Osteoblast (primary cell): ENCODE results near the gene LMX1A. TPM values are rescaled to one million over a fixed set of nuclear protein-coding genes. Genes with fewer than 3 reads are reported as not detected.

ENCODE experiments used
- DNase-seq: peaks from one replicate; pipeline ENCODE4 v3.0.0; 2011; ENCODE audit warnings: low spot score, mixed read lengths; ENCODE audit not compliant: insufficient read length; ENCODE audit errors: missing footprints
- H2AFZ ChIP-seq: 2 replicates; pipeline ENCODE4 v1.6.0; 2011; ENCODE audit warnings: mild to moderate bottlenecking, low read length
- H3K27ac ChIP-seq: 2 replicates; pipeline ENCODE4 v1.5.1; 2011; ENCODE audit warnings: mild to moderate bottlenecking, low read depth, low read length, moderate library complexity
- H3K27me3 ChIP-seq: 2 replicates; pipeline ENCODE4 v1.6.0; 2012; ENCODE audit warnings: mild to moderate bottlenecking, control low read depth, inconsistent platforms, low read length, moderate library complexity; ENCODE audit not compliant: insufficient read depth
- H3K36me3 ChIP-seq: 2 replicates; pipeline ENCODE4 v1.5.1; 2011; ENCODE audit warnings: mild to moderate bottlenecking, low read length, control low read depth, moderate library complexity; ENCODE audit not compliant: insufficient read depth
- H3K4me1 ChIP-seq: 2 replicates; pipeline ENCODE4 v1.5.1; 2011; ENCODE audit warnings: mild to moderate bottlenecking, low read length, control low read depth, moderate library complexity; ENCODE audit not compliant: insufficient read depth
- H3K4me2 ChIP-seq: 2 replicates; pipeline ENCODE4 v1.6.0; 2011; ENCODE audit warnings: mild to moderate bottlenecking, low read length; ENCODE audit not compliant: insufficient read depth
- H3K4me3 ChIP-seq: fragments of 200-600 bp; sonication (generic); 3 replicates; pipeline ENCODE4 v1.5.1; 2012; ENCODE audit warnings: mild to moderate bottlenecking, low read length, inconsistent platforms; ENCODE audit not compliant: insufficient read depth
- H3K79me2 ChIP-seq: 2 replicates; pipeline ENCODE4 v1.6.0; 2012; ENCODE audit warnings: mild to moderate bottlenecking, low read length, control low read depth, inconsistent platforms; ENCODE audit not compliant: insufficient read depth
- H3K9me3 ChIP-seq: 2 replicates; pipeline ENCODE4 v1.5.1; 2011; ENCODE audit warnings: low read depth, low read length, control low read depth
- H4K20me1 ChIP-seq: 2 replicates; pipeline ENCODE4 v1.6.0; 2012; ENCODE audit warnings: mild to moderate bottlenecking, low read length, control low read depth; ENCODE audit not compliant: insufficient read depth
- total RNA-seq: library from RNA; depleted of rRNA; stranded (reverse); fragments of >200 nt; gene quantifications from 2 replicates; pipeline ENCODE4 v1.2.3, GENCODE V29; 2012
- TF ChIP-seq, protein P1 (sequence below): IDR thresholded peaks from 2 replicates; pipeline ENCODE4 v1.5.1; 2011; ENCODE audit warnings: mild to moderate bottlenecking, low read depth, low read length, moderate library complexity; ENCODE audit errors: extremely low read depth

The LMX1A gene
- total RNA-seq, 1 donor: not detected

DNA sequence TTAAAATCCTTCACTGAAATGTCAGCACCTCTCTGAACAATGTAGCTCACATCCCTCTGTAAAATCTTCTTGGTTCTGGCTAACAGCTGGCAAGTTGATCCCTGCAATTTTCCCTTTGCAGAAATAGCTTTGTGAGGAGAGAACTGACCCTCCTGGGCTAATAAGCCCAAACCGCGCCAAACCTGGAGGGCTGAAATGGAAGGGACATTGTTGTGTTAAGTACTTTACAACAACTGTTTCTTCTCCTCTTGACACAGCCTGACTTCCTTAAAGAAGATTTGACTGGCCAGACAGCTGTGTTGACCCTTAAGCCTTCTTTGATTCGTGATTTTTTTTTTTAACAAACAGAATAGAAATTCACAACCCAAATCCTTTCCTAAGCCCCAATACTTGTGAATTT, 5.7 kb downstream of the LMX1A start:
- H3K27ac ChIP-seq: no peak overlapping the region
- H3K27me3 ChIP-seq: peaks cover 36% of the 10 kb centered on the region

DNA sequence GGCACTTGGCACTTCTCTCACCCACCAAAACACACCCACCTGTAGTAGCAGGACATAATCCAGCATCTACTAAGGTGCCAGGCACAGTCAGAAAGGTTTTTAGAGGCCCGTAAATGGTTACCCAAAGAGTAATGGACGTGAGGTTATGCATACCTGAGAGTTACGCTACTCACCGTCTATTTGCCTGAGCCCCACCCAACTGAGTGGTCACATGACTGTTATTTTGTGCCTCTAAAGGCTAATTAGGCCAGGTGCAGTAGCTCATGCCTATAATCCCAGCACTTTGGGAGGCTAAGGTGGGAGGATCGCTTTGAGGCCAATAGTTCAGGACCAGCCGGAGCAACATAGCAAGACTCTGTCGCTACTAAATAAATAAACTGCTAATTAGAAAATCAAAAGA, 11.0 kb downstream of the LMX1A start:
- Histone ChIP-seq H3K27me3 (no peaks in the 10 kb centered on the region), H3K4me2 (no peak overlapping the region), H3K27ac (no peak overlapping the region), H3K4me3 (no peak overlapping the region), H3K79me2 (no peaks in the 10 kb centered on the region), H3K4me1 (no peaks in the 10 kb centered on the region), H3K9me3 (no peaks in the 10 kb centered on the region), H2AFZ (no peak overlapping the region), H3K36me3 (no peaks in the 10 kb centered on the region), H4K20me1 (no peaks in the 10 kb centered on the region)
- TF ChIP-seq, protein P1, sequence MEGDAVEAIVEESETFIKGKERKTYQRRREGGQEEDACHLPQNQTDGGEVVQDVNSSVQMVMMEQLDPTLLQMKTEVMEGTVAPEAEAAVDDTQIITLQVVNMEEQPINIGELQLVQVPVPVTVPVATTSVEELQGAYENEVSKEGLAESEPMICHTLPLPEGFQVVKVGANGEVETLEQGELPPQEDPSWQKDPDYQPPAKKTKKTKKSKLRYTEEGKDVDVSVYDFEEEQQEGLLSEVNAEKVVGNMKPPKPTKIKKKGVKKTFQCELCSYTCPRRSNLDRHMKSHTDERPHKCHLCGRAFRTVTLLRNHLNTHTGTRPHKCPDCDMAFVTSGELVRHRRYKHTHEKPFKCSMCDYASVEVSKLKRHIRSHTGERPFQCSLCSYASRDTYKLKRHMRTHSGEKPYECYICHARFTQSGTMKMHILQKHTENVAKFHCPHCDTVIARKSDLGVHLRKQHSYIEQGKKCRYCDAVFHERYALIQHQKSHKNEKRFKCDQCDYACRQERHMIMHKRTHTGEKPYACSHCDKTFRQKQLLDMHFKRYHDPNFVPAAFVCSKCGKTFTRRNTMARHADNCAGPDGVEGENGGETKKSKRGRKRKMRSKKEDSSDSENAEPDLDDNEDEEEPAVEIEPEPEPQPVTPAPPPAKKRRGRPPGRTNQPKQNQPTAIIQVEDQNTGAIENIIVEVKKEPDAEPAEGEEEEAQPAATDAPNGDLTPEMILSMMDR: no peak
- no peak for DNase-seq

More for the DNA sequence above, 5.7 kb downstream of the LMX1A start:
- Histone ChIP-seq H3K79me2 (no peaks in the 10 kb centered on the region), H3K9me3 (no peaks in the 10 kb centered on the region), H3K4me2 (no peak overlapping the region), H3K36me3 (no peaks in the 10 kb centered on the region), H2AFZ (no peak overlapping the region), H3K4me3 (no peak overlapping the region), H4K20me1 (no peaks in the 10 kb centered on the region), H3K4me1 (no peaks in the 10 kb centered on the region)
- no peak for DNase-seq
- TF ChIP-seq, protein P1: no peak

DNA sequence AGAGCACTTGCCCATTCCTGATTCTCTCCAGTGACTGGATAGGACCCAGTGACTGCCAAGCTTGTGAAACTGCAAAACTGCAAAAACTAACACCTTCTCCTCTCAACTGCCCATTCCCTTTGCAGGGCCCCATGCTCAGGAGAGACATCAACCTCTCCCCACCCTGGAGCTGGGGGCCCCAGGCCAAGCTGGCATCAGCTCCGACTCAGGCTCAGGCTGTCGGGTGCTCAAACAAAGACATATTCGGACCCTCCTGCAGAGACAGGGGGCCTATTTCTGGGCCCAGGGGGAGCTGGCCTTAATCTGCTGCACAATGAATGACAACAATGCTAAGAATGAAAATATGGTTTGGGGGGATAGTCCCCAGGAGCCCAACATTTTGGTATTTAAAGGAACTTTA, 11.8 kb downstream of the LMX1A start:
- Histone ChIP-seq H3K4me1 (no peaks in the 10 kb centered on the region), H3K27ac (no peak overlapping the region), H3K9me3 (no peaks in the 10 kb centered on the region), H3K4me3 (no peak overlapping the region), H3K4me2 (no peak overlapping the region), H4K20me1 (no peaks in the 10 kb centered on the region), H2AFZ (no peak overlapping the region), H3K27me3 (no peaks in the 10 kb centered on the region), H3K36me3 (no peaks in the 10 kb centered on the region), H3K79me2 (no peaks in the 10 kb centered on the region)
- no peak for DNase-seq
- TF ChIP-seq, protein P1: no peak

DNA sequence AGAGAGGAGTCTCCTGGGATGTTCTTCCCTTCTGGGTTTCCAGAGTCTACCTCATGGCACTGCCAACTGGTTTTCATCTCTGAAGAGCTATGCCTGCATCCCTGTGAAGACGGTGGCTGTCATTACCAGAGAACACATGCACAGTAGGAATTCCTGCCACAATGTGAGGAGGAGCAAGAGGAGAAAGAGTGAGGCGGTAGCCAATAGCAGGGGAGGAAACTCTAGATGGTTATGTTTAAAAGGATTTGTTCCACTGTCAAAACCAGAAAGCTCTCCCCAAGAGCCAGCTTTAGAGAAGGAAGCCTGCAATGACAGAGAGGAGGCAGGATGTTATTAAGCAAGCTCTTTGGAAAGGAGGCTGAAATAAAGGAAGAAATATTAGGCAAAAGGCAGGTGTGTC, 12.3 kb downstream of the LMX1A start:
- DNase-seq: no peak
- H3K4me2 ChIP-seq: no peak overlapping the region
- no peaks in the 10 kb centered on the region for H3K79me2 ChIP-seq
- H3K36me3 ChIP-seq: no peaks in the 10 kb centered on the region
- TF ChIP-seq, protein P1: no peak
- H3K27ac ChIP-seq: no peak overlapping the region
- H3K9me3 ChIP-seq: no peaks in the 10 kb centered on the region
- no peaks in the 10 kb centered on the region for H4K20me1 ChIP-seq
- no peaks in the 10 kb centered on the region for H3K4me1 ChIP-seq
- H3K27me3 ChIP-seq: no peaks in the 10 kb centered on the region
- H2AFZ ChIP-seq: no peak overlapping the region
- no peak overlapping the region for H3K4me3 ChIP-seq
